Gastrocnemius medialis (tissue), 4 donors: Measurements from ENCODE around the gene ZNF124. TPM values are rescaled to one million over a fixed set of nuclear protein-coding genes. Genes with fewer than 3 reads are reported as not detected.

ENCODE experiments used
- ATAC-seq, 2 donors: fragments of 150-250 bp; one replicate each; pipeline ENCODE4 v1.9.1; 2016
- DNase-seq, 2 donors: peaks; one replicate each; pipeline ENCODE4 v3.0.0-alpha.2; 2019
- H3K27ac ChIP-seq, 4 donors: fragments of 200-600 bp; sonication (generic); 1 replicate in 1 of 4; 2 replicates in 3 of 4; pipeline ENCODE4 v1.5.1; 2016 to 2018; ENCODE audit warnings: mild to moderate bottlenecking in 2 of 4, moderate library complexity in 1 of 4
- H3K27me3 ChIP-seq, 3 donors: fragments of 200-600 bp; sonication (generic) in 2 of 3; 1 replicate in 1 of 3; 2 replicates in 2 of 3; pipeline versions ENCODE4 v1.5.1 to v1.6.0; 2016 to 2019; ENCODE audit warnings: mild to moderate bottlenecking in 1 of 3, moderate library complexity in 1 of 3
- H3K36me3 ChIP-seq, 2 donors: fragments of 200-600 bp; sonication (generic) in 1 of 2; one replicate each; pipeline ENCODE4 v1.5.1; 2017 to 2018
- H3K4me1 ChIP-seq, 2 donors: fragments of 200-600 bp; sonication (generic) in 1 of 2; one replicate each; pipeline ENCODE4 v1.5.1; 2016 to 2017; ENCODE audit warnings: mild to moderate bottlenecking in 2 of 2
- H3K4me3 ChIP-seq, 4 donors: fragments of 200-600 bp; sonication (generic) in 3 of 4; 1 replicate in 1 of 4; 2 replicates in 3 of 4; pipeline ENCODE4 v1.5.1; 2016 to 2019; ENCODE audit warnings: mild to moderate bottlenecking in 2 of 4
- H3K9me3 ChIP-seq, 3 donors: fragments of 200-600 bp; sonication (generic) in 2 of 3; 1 replicate in 1 of 3; 2 replicates in 2 of 3; pipeline ENCODE4 v1.5.1; 2016 to 2019
- POLR2A ChIP-seq, 2 donors: fragments of 450-650 bp; IDR thresholded peaks; one replicate each; pipeline ENCODE4 v1.6.1; 2017; ENCODE audit warnings: antibody characterized with exemption in 2 of 2, mild to moderate bottlenecking in 2 of 2, moderate library complexity in 2 of 2
- in situ Hi-C, 4 donors: fragments of 200-750 bp; cut with MboI; loops; one replicate each; pipeline versions ENCODE4 v1.15.0 to v1.8.0; 2017; ENCODE audit warnings: low sequenced_read_pairs in 4 of 4
- intact Hi-C: fragments of 100-400 bp; cut with DNase I; formaldehyde crosslinking; loops from one replicate; pipeline ENCODE4 v1.15.1; 2023; ENCODE audit warnings: low total_unique reads
- total RNA-seq, 4 donors: library from RNA; depleted of rRNA; stranded (reverse); fragments of >200 nt; gene quantifications; one replicate each; pipeline versions ENCODE4 v1.1.0 to v1.2.3, GENCODE V29; 2016
- TF ChIP-seq, protein P1 (sequence below), 5 experiments: fragments of 450-650 bp in 3 of 5; fragments of 200-600 bp in 2 of 5; sonication (generic) in 2 of 5; IDR thresholded peaks in 4 of 5; conservative IDR thresholded peaks in 1 of 5; 1 replicate in 4 of 5; 2 replicates in 1 of 5; pipeline ENCODE4 v1.5.1; 2016 to 2019; ENCODE audit warnings: antibody characterized with exemption in 5 of 5, mild to moderate bottlenecking in 3 of 5, moderate library complexity in 3 of 5

ZNF124 gene
- total RNA-seq, 4 donors from 2014 or later = 5.4 to 10.3 (median 7.1) TPM

GRCh38 chr1:247115141-247115510 lies 56.7 kb downstream of the ZNF124 start:
- Histone ChIP-seq H3K4me3 (no peak overlapping the region), H3K9me3 (no peaks in the 10 kb centered on the region), H3K4me1 (peaks cover 6 to 9% of the 10 kb centered on the region in 2 donors), H3K36me3 (no peaks in the 10 kb centered on the region), H3K27me3 (no peaks in the 10 kb centered on the region), H3K27ac (no peak overlapping the region)
- no peak for DNase-seq
- intact Hi-C loops (no loop called here), in situ Hi-C loops (no loop called here)
- TF ChIP-seq POLR2A (IDR thresholded peaks at IDR 0.05) = no peak
- TF ChIP-seq, protein P1, sequence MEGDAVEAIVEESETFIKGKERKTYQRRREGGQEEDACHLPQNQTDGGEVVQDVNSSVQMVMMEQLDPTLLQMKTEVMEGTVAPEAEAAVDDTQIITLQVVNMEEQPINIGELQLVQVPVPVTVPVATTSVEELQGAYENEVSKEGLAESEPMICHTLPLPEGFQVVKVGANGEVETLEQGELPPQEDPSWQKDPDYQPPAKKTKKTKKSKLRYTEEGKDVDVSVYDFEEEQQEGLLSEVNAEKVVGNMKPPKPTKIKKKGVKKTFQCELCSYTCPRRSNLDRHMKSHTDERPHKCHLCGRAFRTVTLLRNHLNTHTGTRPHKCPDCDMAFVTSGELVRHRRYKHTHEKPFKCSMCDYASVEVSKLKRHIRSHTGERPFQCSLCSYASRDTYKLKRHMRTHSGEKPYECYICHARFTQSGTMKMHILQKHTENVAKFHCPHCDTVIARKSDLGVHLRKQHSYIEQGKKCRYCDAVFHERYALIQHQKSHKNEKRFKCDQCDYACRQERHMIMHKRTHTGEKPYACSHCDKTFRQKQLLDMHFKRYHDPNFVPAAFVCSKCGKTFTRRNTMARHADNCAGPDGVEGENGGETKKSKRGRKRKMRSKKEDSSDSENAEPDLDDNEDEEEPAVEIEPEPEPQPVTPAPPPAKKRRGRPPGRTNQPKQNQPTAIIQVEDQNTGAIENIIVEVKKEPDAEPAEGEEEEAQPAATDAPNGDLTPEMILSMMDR (IDR thresholded peaks at IDR 0.05 in 4 of 5, conservative IDR thresholded peaks at IDR 0.05 in 1 of 5) = no peak
- no peak for ATAC-seq

DNA sequence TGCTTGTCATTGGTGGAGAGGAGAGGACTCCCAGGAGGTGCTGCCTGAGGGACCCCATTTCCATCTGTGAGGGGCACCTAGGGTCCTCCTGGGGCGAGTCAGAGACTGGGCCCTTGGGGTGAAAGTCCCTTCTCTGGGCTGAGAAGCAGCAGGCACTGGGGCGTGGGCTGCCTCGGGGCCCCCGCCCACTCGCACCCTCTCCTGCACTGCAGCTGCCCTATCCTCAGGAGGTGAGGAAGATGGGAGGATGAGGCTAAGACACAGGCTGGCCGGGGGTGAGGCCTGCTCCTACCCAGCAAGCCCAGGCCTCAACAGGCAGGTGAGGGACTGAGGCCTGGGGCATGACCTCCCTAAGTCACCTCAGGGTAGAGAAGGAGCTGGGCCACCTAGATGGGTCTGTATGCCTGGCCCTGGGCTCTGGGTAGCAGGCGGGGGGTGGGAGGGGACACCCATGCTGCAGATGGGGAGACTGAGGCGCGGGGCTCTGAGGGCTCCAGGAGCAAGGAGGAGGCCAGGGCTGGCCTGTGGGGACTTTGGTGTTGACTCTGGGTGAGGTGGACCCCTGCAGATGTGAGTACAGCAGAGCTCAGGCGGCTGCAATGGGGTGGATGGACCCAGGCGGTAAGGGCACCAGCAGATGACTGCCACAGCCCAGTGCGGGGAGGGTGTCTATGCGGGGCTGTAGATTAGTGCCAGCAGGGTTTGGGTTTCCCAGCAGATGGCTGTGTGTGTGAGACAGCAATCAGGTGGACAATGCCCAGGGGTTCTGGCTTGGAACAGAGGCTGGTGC lies 57.3 kb downstream of the ZNF124 start:
- ATAC-seq (no peak), DNase-seq (no peak)
- H3K4me3 ChIP-seq = no peak overlapping the region
- no peak for TF ChIP-seq POLR2A (IDR thresholded peaks at IDR 0.05)
- TF ChIP-seq, protein P1 (IDR thresholded peaks at IDR 0.05 in 4 of 5, conservative IDR thresholded peaks at IDR 0.05 in 1 of 5) = no peak
- no peaks in the 10 kb centered on the region for H3K9me3 ChIP-seq
- H3K27ac ChIP-seq = no peak overlapping the region
- in situ Hi-C loops = no loop called here
- intact Hi-C loops = no loop called here
- no peaks in the 10 kb centered on the region for H3K36me3 ChIP-seq
- H3K27me3 ChIP-seq = no peaks in the 10 kb centered on the region
- peaks cover 6 to 9% of the 10 kb centered on the region in 2 donors for H3K4me1 ChIP-seq

GRCh38 chr1:247113733-247114271 lies 58.0 kb downstream of the ZNF124 start:
- TF ChIP-seq POLR2A (IDR thresholded peaks at IDR 0.05) = no peak
- TF ChIP-seq, protein P1 (IDR thresholded peaks at IDR 0.05 in 4 of 5, conservative IDR thresholded peaks at IDR 0.05 in 1 of 5) = no peak
- no peaks in the 10 kb centered on the region for H3K36me3 ChIP-seq
- ATAC-seq = no peak
- intact Hi-C loops (no loop called here), in situ Hi-C loops (no loop called here)
- H3K27me3 ChIP-seq = no peaks in the 10 kb centered on the region
- no peak overlapping the region for H3K4me3 ChIP-seq
- H3K9me3 ChIP-seq = no peaks in the 10 kb centered on the region
- H3K27ac ChIP-seq = no peak overlapping the region
- DNase-seq = no peak
- peaks cover 6 to 9% of the 10 kb centered on the region in 2 donors for H3K4me1 ChIP-seq

- TF ChIP-seq, protein P1 (IDR thresholded peaks at IDR 0.05 in 4 of 5, conservative IDR thresholded peaks at IDR 0.05 in 1 of 5) = no peak
- no peak for TF ChIP-seq POLR2A (IDR thresholded peaks at IDR 0.05)
- in situ Hi-C loops (no loop called here), intact Hi-C loops (no loop called here)
- DNase-seq (no peak), ATAC-seq (no peak)
- no peak overlapping the region for H3K4me3 ChIP-seq
- H3K27me3 ChIP-seq = no peaks in the 10 kb centered on the region
- H3K4me1 ChIP-seq = peaks cover 6 to 9% of the 10 kb centered on the region in 2 donors
- H3K36me3 ChIP-seq = no peaks in the 10 kb centered on the region
- no peaks in the 10 kb centered on the region for H3K9me3 ChIP-seq
- no peak overlapping the region for H3K27ac ChIP-seq
Measured at GRCh38 chr1:247113094-247113497, 58.7 kb downstream of the ZNF124 start.
